H9 (cell line): ENCODE measurements around the gene PXK. TPM values are rescaled to one million over a fixed set of nuclear protein-coding genes. Genes with fewer than 3 reads are reported as not detected.

ENCODE experiments used
- DNase-seq: peaks from one replicate; pipeline ENCODE4 v3.0.0-alpha.2; 2017
- H2AFZ ChIP-seq: one replicate; pipeline ENCODE4 v1.6.1; 2013; ENCODE audit warnings: mild to moderate bottlenecking, low read length, control low read depth, moderate library complexity
- H2AK5ac ChIP-seq: 2 replicates; pipeline ENCODE4 v1.6.1; 2013; ENCODE audit warnings: low read length, control low read depth, mixed read lengths; ENCODE audit not compliant: insufficient read length
- H2BK120ac ChIP-seq: one replicate; pipeline ENCODE4 v1.6.1; 2013; ENCODE audit warnings: low read depth, mild to moderate bottlenecking, low read length, control low read depth, inconsistent platforms; ENCODE audit not compliant: poor library complexity, severe bottlenecking
- H2BK12ac ChIP-seq: 2 replicates; pipeline ENCODE4 v1.6.1; 2013; ENCODE audit warnings: low read length, control low read depth, mixed read lengths, low read depth; ENCODE audit not compliant: insufficient read length
- H2BK15ac ChIP-seq: 2 replicates; pipeline ENCODE4 v1.6.1; 2013; ENCODE audit warnings: low read depth, low read length, control low read depth
- H2BK20ac ChIP-seq: one replicate; pipeline ENCODE4 v1.6.1; 2013; ENCODE audit warnings: low read depth, mild to moderate bottlenecking, low read length, control low read depth, inconsistent platforms; ENCODE audit not compliant: poor library complexity, severe bottlenecking
- H2BK5ac ChIP-seq: 2 replicates; pipeline ENCODE4 v1.6.1; 2013; ENCODE audit warnings: low read length, control low read depth, mixed read lengths; ENCODE audit not compliant: insufficient read length
- H3K14ac ChIP-seq: 2 replicates; pipeline ENCODE4 v1.6.1; 2013; ENCODE audit warnings: low read length, control low read depth; ENCODE audit not compliant: insufficient read depth
- H3K18ac ChIP-seq: 2 replicates; pipeline ENCODE4 v1.6.1; 2013; ENCODE audit warnings: low read depth, mild to moderate bottlenecking, mixed read lengths, low read length, control low read depth; ENCODE audit not compliant: insufficient read length
- H3K23ac ChIP-seq: 2 replicates; pipeline ENCODE4 v1.6.1; 2013; ENCODE audit warnings: low read length, control low read depth, mixed read lengths, low read depth; ENCODE audit not compliant: insufficient read length
- H3K23me2 ChIP-seq: 2 replicates; pipeline ENCODE4 v1.6.1; 2013; ENCODE audit warnings: low read depth, mild to moderate bottlenecking, mixed read lengths, low read length, control low read depth; ENCODE audit not compliant: insufficient read length, poor library complexity, severe bottlenecking
- H3K27ac ChIP-seq: 2 replicates; pipeline ENCODE4 v1.5.1; 2013; ENCODE audit warnings: low read length, control low read depth, mixed read lengths, low read depth; ENCODE audit not compliant: insufficient read length
- H3K27me3 ChIP-seq: 2 replicates; pipeline ENCODE4 v1.6.1; 2013; ENCODE audit warnings: low read length, control low read depth, inconsistent platforms; ENCODE audit not compliant: insufficient read depth
- H3K4ac ChIP-seq: 2 replicates; pipeline ENCODE4 v1.6.1; 2013; ENCODE audit warnings: low read depth, mild to moderate bottlenecking, control low read depth, inconsistent platforms, low read length, moderate library complexity
- H3K4me1 ChIP-seq: 2 replicates; pipeline ENCODE4 v1.6.1; 2013; ENCODE audit warnings: low read length, control low read depth, inconsistent platforms; ENCODE audit not compliant: insufficient read depth
- H3K4me2 ChIP-seq: 2 replicates; pipeline ENCODE4 v1.6.1; 2013; ENCODE audit warnings: low read length, control low read depth, mixed read lengths; ENCODE audit not compliant: insufficient read length, insufficient read depth
- H3K56ac ChIP-seq: 2 replicates; pipeline ENCODE4 v1.6.1; 2013; ENCODE audit warnings: low read depth, mild to moderate bottlenecking, mixed read lengths, low read length, control low read depth; ENCODE audit not compliant: insufficient read length
- H3K79me1 ChIP-seq: 2 replicates; pipeline ENCODE4 v1.6.1; 2013; ENCODE audit warnings: low read depth, mild to moderate bottlenecking, moderate library complexity, low read length, control low read depth, inconsistent platforms; ENCODE audit not compliant: insufficient read depth, poor library complexity, severe bottlenecking
- H3K79me2 ChIP-seq: 2 replicates; pipeline ENCODE4 v1.6.1; 2013; ENCODE audit warnings: low read length, control low read depth, inconsistent platforms; ENCODE audit not compliant: insufficient read depth
- H3K9ac ChIP-seq: 2 replicates; pipeline ENCODE4 v1.6.1; 2013; ENCODE audit warnings: low read length, control low read depth, mixed read lengths; ENCODE audit not compliant: insufficient read length; ENCODE audit errors: extremely low read depth
- H3K9me3 ChIP-seq: one replicate; pipeline ENCODE4 v1.6.1; 2013; ENCODE audit warnings: low read depth, low read length, inconsistent platforms; ENCODE audit not compliant: control insufficient read depth
- H3T11ph ChIP-seq: one replicate; pipeline ENCODE4 v1.6.1; 2013; ENCODE audit warnings: mild to moderate bottlenecking, low read length, control low read depth, inconsistent platforms
- H4K20me1 ChIP-seq: one replicate; pipeline ENCODE4 v1.6.1; 2013; ENCODE audit not compliant: control insufficient read depth, insufficient read length, insufficient read depth
- H4K5ac ChIP-seq: 2 replicates; pipeline ENCODE4 v1.6.1; 2013; ENCODE audit warnings: low read depth, mild to moderate bottlenecking, mixed read lengths, low read length, control low read depth; ENCODE audit not compliant: insufficient read length
- H4K8ac ChIP-seq: replicated peaks from 2 replicates; pipeline ENCODE4 v1.6.1; 2013; ENCODE audit warnings: low read length, control low read depth, mixed read lengths, low read depth; ENCODE audit not compliant: insufficient read length
- H4K91ac ChIP-seq: 2 replicates; pipeline ENCODE4 v1.6.1; 2013; ENCODE audit warnings: low read depth, mild to moderate bottlenecking, moderate library complexity, mixed read lengths, low read length, control low read depth; ENCODE audit not compliant: insufficient read length
- H3K27ac Mint-ChIP-seq, 3 experiments: 2 replicates in 2 of 3; 3 replicates in 1 of 3; pipeline ENCODE4 v1.8.0; 2020 to 2021; ENCODE audit warnings: mixed read lengths in 3 of 3, mild to moderate bottlenecking in 1 of 3, moderate library complexity in 1 of 3
- H3K27me3 Mint-ChIP-seq: 2 replicates; pipeline ENCODE4 v1.8.0; 2021; ENCODE audit warnings: low read depth, mild to moderate bottlenecking, moderate library complexity, mixed read lengths
- H3K36me3 Mint-ChIP-seq, 3 experiments: 2 replicates in 2 of 3; 3 replicates in 1 of 3; pipeline ENCODE4 v1.8.0; 2020 to 2021; ENCODE audit warnings: low read depth in 3 of 3, mixed read lengths in 3 of 3; ENCODE audit not compliant: insufficient read depth in 1 of 3
- H3K4me1 Mint-ChIP-seq, 2 experiments: 2 replicates each; pipeline ENCODE4 v1.8.0; 2020; ENCODE audit warnings: mixed read lengths in 2 of 2
- H3K4me3 Mint-ChIP-seq, 2 experiments: 2 replicates in 1 of 2; 3 replicates in 1 of 2; pipeline ENCODE4 v1.8.0; 2020 to 2021; ENCODE audit warnings: mild to moderate bottlenecking in 2 of 2, mixed read lengths in 2 of 2, moderate library complexity in 1 of 2
- H3K9me3 Mint-ChIP-seq, 2 experiments: 2 replicates in 1 of 2; 3 replicates in 1 of 2; pipeline ENCODE4 v1.8.0; 2020; ENCODE audit warnings: mild to moderate bottlenecking in 2 of 2, mixed read lengths in 2 of 2, moderate library complexity in 1 of 2
- WGBS: extraction: QIAGEN DNeasy Blood & Tissue Kit; methylation state at CpG from one replicate; pipeline ENCODE4 v1.1.7; 2013; ENCODE audit warnings: missing lambda C conversion rate, low lambda C conversion rate, mixed read lengths; ENCODE audit not compliant: insufficient read length; ENCODE audit errors: extremely low coverage; 5-methylcytosine and 5-hydroxymethylcytosine counted together
- total RNA-seq: library from RNA; stranded (reverse); gene quantifications from 2 replicates; pipeline ENCODE4 v1.2.1, GENCODE V29; 2021
- TF ChIP-seq, protein P1 (sequence below): fragments of 200-600 bp; sonication (generic); conservative IDR thresholded peaks from 3 replicates; pipeline ENCODE4 v1.8.0; 2021; ENCODE audit warnings: antibody characterized with exemption, mild to moderate bottlenecking

PXK gene
- total RNA-seq, 1 experiment from 2014 or later, result 3.3 TPM

GRCh38 chr3:58329922-58330413 is 2.7 kb upstream of the PXK start:
- H3K18ac ChIP-seq, result no peak overlapping the region
- H2BK120ac ChIP-seq, result no peak overlapping the region
- H3K27me3 ChIP-seq, result no peaks in the 10 kb centered on the region; the same call in 1 of the 2 replicates
- DNase-seq, result no peak
- no CpG with 5 or more reads among the region's 5 CpGs for WGBS
- H3K27ac Mint-ChIP-seq, result no peak overlapping the region
- no peak overlapping the region for H2AFZ ChIP-seq
- H4K8ac ChIP-seq, result no peak overlapping the region
- no peaks in the 10 kb centered on the region for H3K79me2 ChIP-seq
- no peaks in the 10 kb centered on the region for H3K9me3 Mint-ChIP-seq
- peaks cover 4% of the 10 kb centered on the region for H3K23me2 ChIP-seq
- TF ChIP-seq, protein P1, sequence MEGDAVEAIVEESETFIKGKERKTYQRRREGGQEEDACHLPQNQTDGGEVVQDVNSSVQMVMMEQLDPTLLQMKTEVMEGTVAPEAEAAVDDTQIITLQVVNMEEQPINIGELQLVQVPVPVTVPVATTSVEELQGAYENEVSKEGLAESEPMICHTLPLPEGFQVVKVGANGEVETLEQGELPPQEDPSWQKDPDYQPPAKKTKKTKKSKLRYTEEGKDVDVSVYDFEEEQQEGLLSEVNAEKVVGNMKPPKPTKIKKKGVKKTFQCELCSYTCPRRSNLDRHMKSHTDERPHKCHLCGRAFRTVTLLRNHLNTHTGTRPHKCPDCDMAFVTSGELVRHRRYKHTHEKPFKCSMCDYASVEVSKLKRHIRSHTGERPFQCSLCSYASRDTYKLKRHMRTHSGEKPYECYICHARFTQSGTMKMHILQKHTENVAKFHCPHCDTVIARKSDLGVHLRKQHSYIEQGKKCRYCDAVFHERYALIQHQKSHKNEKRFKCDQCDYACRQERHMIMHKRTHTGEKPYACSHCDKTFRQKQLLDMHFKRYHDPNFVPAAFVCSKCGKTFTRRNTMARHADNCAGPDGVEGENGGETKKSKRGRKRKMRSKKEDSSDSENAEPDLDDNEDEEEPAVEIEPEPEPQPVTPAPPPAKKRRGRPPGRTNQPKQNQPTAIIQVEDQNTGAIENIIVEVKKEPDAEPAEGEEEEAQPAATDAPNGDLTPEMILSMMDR, result no peak
- H3K14ac ChIP-seq, result no peak overlapping the region
- H2BK20ac ChIP-seq, result no peak overlapping the region
- H2BK15ac ChIP-seq, result no peak overlapping the region
- peaks cover 36% of the 10 kb centered on the region for H3K27me3 Mint-ChIP-seq
- no peak overlapping the region for H3K4ac ChIP-seq
- no peak overlapping the region for H3K56ac ChIP-seq
- no peaks in the 10 kb centered on the region; the same call in 1 of the 2 replicates for H3K4me1 ChIP-seq
- no peak overlapping the region for H3K4me2 ChIP-seq
- H3K27ac ChIP-seq, result no peak overlapping the region
- no peak overlapping the region for H4K91ac ChIP-seq
- H3K9ac ChIP-seq, result no peak overlapping the region
- H3K9me3 ChIP-seq, result no peaks in the 10 kb centered on the region
- no peaks in the 10 kb centered on the region for H3K79me1 ChIP-seq
- peaks cover 10 to 22% of the 10 kb centered on the region in 2 experiments for H3K4me1 Mint-ChIP-seq
- H3T11ph ChIP-seq, result no peak overlapping the region
- H2AK5ac ChIP-seq, result no peak overlapping the region
- H4K20me1 ChIP-seq, result no peaks in the 10 kb centered on the region
- no peak overlapping the region for H2BK5ac ChIP-seq
- no peak overlapping the region for H4K5ac ChIP-seq
- no peak overlapping the region for H2BK12ac ChIP-seq
- H3K36me3 Mint-ChIP-seq, result no peaks in the 10 kb centered on the region
- no peak overlapping the region for H3K23ac ChIP-seq
- no peak overlapping the region for H3K4me3 Mint-ChIP-seq
